ENCODE results near the gene RAD51. TPM values are rescaled to one million over a fixed set of nuclear protein-coding genes. Genes with fewer than 3 reads are reported as not detected.

The RAD51 gene
- total and polyA plus RNA-seq, 9 of the 15 experiments (the other 6 are each of a cell fraction or from before 2014, with no cell fraction given) = 16.0 to 63.8 (median 34.6) TPM

DNA sequence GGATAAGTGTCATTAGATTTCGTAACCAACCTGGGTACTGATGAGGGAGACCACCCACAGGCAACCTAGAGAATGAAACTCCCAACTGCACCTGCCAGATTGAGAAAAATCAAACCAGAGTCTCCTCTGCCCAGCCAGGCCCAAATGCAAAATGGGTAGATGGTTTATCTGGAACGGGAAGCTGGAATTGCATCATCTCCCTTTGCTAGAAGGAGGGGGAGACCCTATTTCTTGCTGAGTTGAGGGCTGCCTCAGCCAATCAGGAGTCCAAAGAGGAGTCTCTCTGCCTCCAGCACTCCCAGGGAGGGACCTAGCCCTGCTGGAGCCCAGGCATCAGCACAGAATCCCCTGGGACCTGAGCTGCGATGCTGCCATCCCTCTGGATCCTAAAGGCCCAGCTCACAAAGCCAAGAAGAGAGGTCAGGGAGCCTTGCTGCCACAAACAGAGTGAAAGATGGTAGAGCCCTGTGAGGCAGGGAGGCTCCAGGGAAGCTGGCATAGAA is 52.0 kb downstream of the RAD51 start (continued):
- TF ChIP-seq, protein P1, sequence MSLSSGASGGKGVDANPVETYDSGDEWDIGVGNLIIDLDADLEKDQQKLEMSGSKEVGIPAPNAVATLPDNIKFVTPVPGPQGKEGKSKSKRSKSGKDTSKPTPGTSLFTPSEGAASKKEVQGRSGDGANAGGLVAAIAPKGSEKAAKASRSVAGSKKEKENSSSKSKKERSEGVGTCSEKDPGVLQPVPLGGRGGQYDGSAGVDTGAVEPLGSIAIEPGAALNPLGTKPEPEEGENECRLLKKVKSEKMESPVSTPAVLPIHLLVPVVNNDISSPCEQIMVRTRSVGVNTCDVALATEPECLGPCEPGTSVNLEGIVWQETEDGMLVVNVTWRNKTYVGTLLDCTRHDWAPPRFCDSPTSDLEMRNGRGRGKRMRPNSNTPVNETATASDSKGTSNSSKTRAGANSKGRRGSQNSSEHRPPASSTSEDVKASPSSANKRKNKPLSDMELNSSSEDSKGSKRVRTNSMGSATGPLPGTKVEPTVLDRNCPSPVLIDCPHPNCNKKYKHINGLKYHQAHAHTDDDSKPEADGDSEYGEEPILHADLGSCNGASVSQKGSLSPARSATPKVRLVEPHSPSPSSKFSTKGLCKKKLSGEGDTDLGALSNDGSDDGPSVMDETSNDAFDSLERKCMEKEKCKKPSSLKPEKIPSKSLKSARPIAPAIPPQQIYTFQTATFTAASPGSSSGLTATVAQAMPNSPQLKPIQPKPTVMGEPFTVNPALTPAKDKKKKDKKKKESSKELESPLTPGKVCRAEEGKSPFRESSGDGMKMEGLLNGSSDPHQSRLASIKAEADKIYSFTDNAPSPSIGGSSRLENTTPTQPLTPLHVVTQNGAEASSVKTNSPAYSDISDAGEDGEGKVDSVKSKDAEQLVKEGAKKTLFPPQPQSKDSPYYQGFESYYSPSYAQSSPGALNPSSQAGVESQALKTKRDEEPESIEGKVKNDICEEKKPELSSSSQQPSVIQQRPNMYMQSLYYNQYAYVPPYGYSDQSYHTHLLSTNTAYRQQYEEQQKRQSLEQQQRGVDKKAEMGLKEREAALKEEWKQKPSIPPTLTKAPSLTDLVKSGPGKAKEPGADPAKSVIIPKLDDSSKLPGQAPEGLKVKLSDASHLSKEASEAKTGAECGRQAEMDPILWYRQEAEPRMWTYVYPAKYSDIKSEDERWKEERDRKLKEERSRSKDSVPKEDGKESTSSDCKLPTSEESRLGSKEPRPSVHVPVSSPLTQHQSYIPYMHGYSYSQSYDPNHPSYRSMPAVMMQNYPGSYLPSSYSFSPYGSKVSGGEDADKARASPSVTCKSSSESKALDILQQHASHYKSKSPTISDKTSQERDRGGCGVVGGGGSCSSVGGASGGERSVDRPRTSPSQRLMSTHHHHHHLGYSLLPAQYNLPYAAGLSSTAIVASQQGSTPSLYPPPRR (CRISPR knock-in tag; IDR thresholded peaks at IDR 0.05; ENCODE audit: borderline replicate concordance) = no peak
- TF ChIP-seq GATA2 (CRISPR knock-in tag; IDR thresholded peaks at IDR 0.05) = no peak
- no peak for TF ChIP-seq HSF4 (CRISPR knock-in tag; IDR thresholded peaks at IDR 0.05; ENCODE audit: borderline replicate concordance)
- TF ChIP-seq, protein P2, sequence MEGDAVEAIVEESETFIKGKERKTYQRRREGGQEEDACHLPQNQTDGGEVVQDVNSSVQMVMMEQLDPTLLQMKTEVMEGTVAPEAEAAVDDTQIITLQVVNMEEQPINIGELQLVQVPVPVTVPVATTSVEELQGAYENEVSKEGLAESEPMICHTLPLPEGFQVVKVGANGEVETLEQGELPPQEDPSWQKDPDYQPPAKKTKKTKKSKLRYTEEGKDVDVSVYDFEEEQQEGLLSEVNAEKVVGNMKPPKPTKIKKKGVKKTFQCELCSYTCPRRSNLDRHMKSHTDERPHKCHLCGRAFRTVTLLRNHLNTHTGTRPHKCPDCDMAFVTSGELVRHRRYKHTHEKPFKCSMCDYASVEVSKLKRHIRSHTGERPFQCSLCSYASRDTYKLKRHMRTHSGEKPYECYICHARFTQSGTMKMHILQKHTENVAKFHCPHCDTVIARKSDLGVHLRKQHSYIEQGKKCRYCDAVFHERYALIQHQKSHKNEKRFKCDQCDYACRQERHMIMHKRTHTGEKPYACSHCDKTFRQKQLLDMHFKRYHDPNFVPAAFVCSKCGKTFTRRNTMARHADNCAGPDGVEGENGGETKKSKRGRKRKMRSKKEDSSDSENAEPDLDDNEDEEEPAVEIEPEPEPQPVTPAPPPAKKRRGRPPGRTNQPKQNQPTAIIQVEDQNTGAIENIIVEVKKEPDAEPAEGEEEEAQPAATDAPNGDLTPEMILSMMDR (IDR thresholded peaks at IDR 0.05 in 2 of 3, conservative IDR thresholded peaks at IDR 0.05 in 1 of 3; ENCODE audit: insufficient read depth in 2 of 3, low read depth in 1 of 3, low read length in 3 of 3) = no peak
- no peak for TF ChIP-seq ZNF707 (CRISPR knock-in tag; conservative IDR thresholded peaks at IDR 0.05)
- peak; percentile 87 for TF ChIP-seq ATF7 (IDR thresholded peaks at IDR 0.05)
- no peak for TF ChIP-seq MECOM (CRISPR knock-in tag; IDR thresholded peaks at IDR 0.05)
- TF ChIP-seq SREBF2 (CRISPR knock-in tag; IDR thresholded peaks at IDR 0.05) = no peak
- TF ChIP-seq, protein P3, sequence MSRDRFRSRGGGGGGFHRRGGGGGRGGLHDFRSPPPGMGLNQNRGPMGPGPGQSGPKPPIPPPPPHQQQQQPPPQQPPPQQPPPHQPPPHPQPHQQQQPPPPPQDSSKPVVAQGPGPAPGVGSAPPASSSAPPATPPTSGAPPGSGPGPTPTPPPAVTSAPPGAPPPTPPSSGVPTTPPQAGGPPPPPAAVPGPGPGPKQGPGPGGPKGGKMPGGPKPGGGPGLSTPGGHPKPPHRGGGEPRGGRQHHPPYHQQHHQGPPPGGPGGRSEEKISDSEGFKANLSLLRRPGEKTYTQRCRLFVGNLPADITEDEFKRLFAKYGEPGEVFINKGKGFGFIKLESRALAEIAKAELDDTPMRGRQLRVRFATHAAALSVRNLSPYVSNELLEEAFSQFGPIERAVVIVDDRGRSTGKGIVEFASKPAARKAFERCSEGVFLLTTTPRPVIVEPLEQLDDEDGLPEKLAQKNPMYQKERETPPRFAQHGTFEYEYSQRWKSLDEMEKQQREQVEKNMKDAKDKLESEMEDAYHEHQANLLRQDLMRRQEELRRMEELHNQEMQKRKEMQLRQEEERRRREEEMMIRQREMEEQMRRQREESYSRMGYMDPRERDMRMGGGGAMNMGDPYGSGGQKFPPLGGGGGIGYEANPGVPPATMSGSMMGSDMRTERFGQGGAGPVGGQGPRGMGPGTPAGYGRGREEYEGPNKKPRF (IDR thresholded peaks at IDR 0.05; ENCODE audit: low read depth, low read length) = no peak
- no peak for TF ChIP-seq ZFP1 (CRISPR knock-in tag; IDR thresholded peaks at IDR 0.05)
